OCI-LY1 (cell line): ENCODE results near the gene RASL12.

Experiments used
- H2AFZ ChIP-seq: fragments of 200-600 bp; sonication (generic), shearing (Covaris generic); 2 replicates; pipeline ENCODE4 v1.6.0; 2014; ENCODE audit warnings: antibody characterized with exemption, mild to moderate bottlenecking, low read length
- H3F3A ChIP-seq: fragments of 200-600 bp; sonication (generic), shearing (Covaris generic); 2 replicates; pipeline ENCODE4 v1.6.0; 2014; ENCODE audit warnings: mild to moderate bottlenecking, antibody characterized with exemption, low read length, moderate library complexity; ENCODE audit not compliant: insufficient read depth
- H3K27ac ChIP-seq: fragments of 200-600 bp; sonication (generic); 2 replicates; pipeline ENCODE4 v1.5.1; 2014; ENCODE audit warnings: low read length, mixed run types, mild to moderate bottlenecking, low read depth; ENCODE audit not compliant: poor library complexity, severe bottlenecking
- H3K27me3 ChIP-seq: fragments of 200-600 bp; sonication (generic); 2 replicates; pipeline ENCODE4 v1.6.0; 2014; ENCODE audit warnings: antibody characterized with exemption, mild to moderate bottlenecking, low read length, moderate library complexity; ENCODE audit not compliant: insufficient read depth
- H3K36me3 ChIP-seq: fragments of 200-600 bp; sonication (generic); 2 replicates; pipeline ENCODE4 v1.6.1; 2014; ENCODE audit warnings: mild to moderate bottlenecking, antibody characterized with exemption, low read length, moderate library complexity, mixed read lengths; ENCODE audit not compliant: insufficient read depth
- H3K4me1 ChIP-seq: fragments of 200-600 bp; sonication (generic); 2 replicates; pipeline ENCODE4 v1.5.1; 2014; ENCODE audit warnings: mild to moderate bottlenecking, low read length, moderate library complexity; ENCODE audit not compliant: insufficient read depth, severe bottlenecking
- H3K4me2 ChIP-seq: fragments of 200-600 bp; sonication (generic), shearing (Covaris generic); 2 replicates; pipeline ENCODE4 v1.6.1; 2014; ENCODE audit warnings: low read length
- H3K4me3 ChIP-seq: fragments of 200-600 bp; sonication (generic); 2 replicates; pipeline ENCODE4 v1.5.1; 2014; ENCODE audit warnings: low read length, low read depth, mild to moderate bottlenecking, mixed read lengths; ENCODE audit not compliant: poor library complexity, severe bottlenecking
- H3K79me2 ChIP-seq: fragments of 200-600 bp; shearing (Covaris generic); 2 replicates; pipeline ENCODE4 v1.6.1; 2016; ENCODE audit warnings: mixed run types, low read length, mixed read lengths; ENCODE audit not compliant: insufficient read depth
- H3K9ac ChIP-seq: fragments of 200-600 bp; sonication (generic), shearing (Covaris generic); 2 replicates; pipeline ENCODE4 v1.6.1; 2014; ENCODE audit warnings: mild to moderate bottlenecking, low read length, mixed read lengths
- H3K9me2 ChIP-seq: fragments of 200-600 bp; sonication (generic), shearing (Covaris generic); 2 replicates; pipeline ENCODE4 v1.6.1; 2014; ENCODE audit warnings: low read depth, mild to moderate bottlenecking, low read length, mixed read lengths
- H3K9me3 ChIP-seq: fragments of 200-600 bp; shearing (Covaris generic); 2 replicates; pipeline ENCODE4 v1.6.1; 2014; ENCODE audit warnings: low read length, mixed read lengths
- H4K20me1 ChIP-seq: fragments of 200-600 bp; sonication (generic), shearing (Covaris generic); 2 replicates; pipeline ENCODE4 v1.6.0; 2016; ENCODE audit warnings: mild to moderate bottlenecking, low read length; ENCODE audit not compliant: insufficient read depth
- CTCF ChIP-seq: fragments of 200-600 bp; sonication (generic), shearing (Covaris generic); IDR thresholded peaks from 2 replicates; pipeline ENCODE4 v1.5.1; 2017; ENCODE audit warnings: mild to moderate bottlenecking, antibody characterized with exemption, low read length, moderate library complexity, mixed read lengths
- EZH2 ChIP-seq: fragments of 200-600 bp; sonication (generic), shearing (Covaris generic); IDR thresholded peaks from 2 replicates; pipeline ENCODE4 v1.8.0; 2017; ENCODE audit warnings: borderline replicate concordance, mixed run types, mild to moderate bottlenecking, antibody characterized with exemption, low read length, moderate library complexity, mixed read lengths

The RASL12 gene

GRCh38 chr15:65055201-65055870 lies 12.5 kb downstream of the RASL12 start:
- H3K27ac ChIP-seq: no peak overlapping the region
- H3K27me3 ChIP-seq: no peaks in the 10 kb centered on the region
- H3K4me3 ChIP-seq: no peak overlapping the region
- TF ChIP-seq CTCF: no peak
- no peaks in the 10 kb centered on the region for H4K20me1 ChIP-seq
- H3K9me2 ChIP-seq: no peaks in the 10 kb centered on the region
- no peak overlapping the region for H3K9ac ChIP-seq
- no peaks in the 10 kb centered on the region for H3K79me2 ChIP-seq
- H3K4me1 ChIP-seq: no peaks in the 10 kb centered on the region
- no peaks in the 10 kb centered on the region for H3F3A ChIP-seq
- H3K9me3 ChIP-seq: no peaks in the 10 kb centered on the region
- H3K36me3 ChIP-seq: no peaks in the 10 kb centered on the region
- H3K4me2 ChIP-seq: no peak overlapping the region
- no peak overlapping the region for H2AFZ ChIP-seq

DNA sequence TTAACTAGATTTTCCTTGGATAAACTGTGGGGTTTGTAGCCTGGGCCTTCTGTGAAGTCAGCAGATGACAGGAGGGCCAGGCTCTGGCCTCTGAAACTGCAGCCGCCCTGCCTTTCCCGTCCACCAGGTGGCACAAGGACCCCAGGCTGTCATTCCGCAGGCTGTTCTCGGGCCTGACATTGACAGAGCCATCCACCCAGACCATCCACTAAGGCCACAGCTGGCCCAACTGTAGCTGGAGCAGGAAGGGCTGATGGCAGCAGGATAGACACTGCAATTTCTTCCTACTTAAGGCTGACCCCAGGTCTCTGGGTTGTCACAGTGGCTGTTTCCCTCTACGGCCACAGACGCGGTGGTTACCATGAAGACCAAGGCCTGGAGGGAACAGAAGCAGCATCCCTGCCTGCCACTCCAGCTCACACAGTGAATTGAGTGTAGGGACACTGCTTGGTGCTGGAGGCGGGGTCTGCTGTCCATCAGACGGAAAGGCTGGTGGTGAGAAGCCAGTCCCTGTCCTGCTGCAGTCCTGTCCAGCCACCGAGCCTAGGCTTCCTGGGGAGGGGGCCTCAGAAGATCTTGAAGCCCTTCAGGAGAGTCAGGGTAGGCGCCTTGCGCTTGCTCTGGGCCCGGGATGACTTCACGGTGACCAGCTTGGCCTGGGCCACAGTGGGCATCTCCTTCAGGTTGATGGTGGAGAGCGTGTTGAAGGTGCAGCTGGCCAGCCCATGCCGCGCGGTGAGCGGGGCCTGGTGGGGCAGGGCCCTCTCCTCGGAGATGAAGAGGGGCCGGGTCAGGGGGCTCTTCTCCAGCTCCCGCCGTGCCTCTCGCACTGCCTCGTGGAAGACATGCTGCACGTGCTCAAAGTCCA lies 13.2 kb downstream of the RASL12 start:
- TF ChIP-seq EZH2: no peak
- TF ChIP-seq CTCF: peak; percentile 91
- H3K36me3 ChIP-seq: no peaks in the 10 kb centered on the region
- H3F3A ChIP-seq: no peaks in the 10 kb centered on the region
- no peaks in the 10 kb centered on the region for H3K9me3 ChIP-seq
- H3K79me2 ChIP-seq: no peaks in the 10 kb centered on the region
- peaks cover 5% of the 10 kb centered on the region for H3K4me1 ChIP-seq
- no peaks in the 10 kb centered on the region for H3K9me2 ChIP-seq
- H3K27me3 ChIP-seq: no peaks in the 10 kb centered on the region
- no peak overlapping the region for H2AFZ ChIP-seq
- H3K4me3 ChIP-seq: no peak overlapping the region
- no peak overlapping the region for H3K27ac ChIP-seq
- H3K9ac ChIP-seq: no peak overlapping the region
- H3K4me2 ChIP-seq: no peak overlapping the region
- no peaks in the 10 kb centered on the region for H4K20me1 ChIP-seq

GRCh38 chr15:65052956-65053355 lies 14.8 kb downstream of the RASL12 start:
- Histone ChIP-seq H3F3A (no peaks in the 10 kb centered on the region), H3K9ac (no peak overlapping the region), H4K20me1 (no peaks in the 10 kb centered on the region), H3K79me2 (no peaks in the 10 kb centered on the region), H3K9me3 (no peaks in the 10 kb centered on the region), H3K36me3 (no peaks in the 10 kb centered on the region), H3K27ac (no peak overlapping the region), H3K27me3 (no peaks in the 10 kb centered on the region), H3K4me3 (no peak overlapping the region), H3K4me2 (no peak overlapping the region), H3K9me2 (no peaks in the 10 kb centered on the region), H2AFZ (no peak overlapping the region), H3K4me1 (peaks cover 12% of the 10 kb centered on the region)
- no peak for TF ChIP-seq CTCF
- TF ChIP-seq EZH2: no peak
